Pancreas (tissue), 10 donors: ENCODE data around the gene LHPP. TPM values are rescaled to one million over a fixed set of nuclear protein-coding genes. Genes with fewer than 3 reads are reported as not detected.

Source experiments
- ATAC-seq, 4 donors: fragments of 200-7000 bp; cut with Tn5 transposase; one replicate each; pipeline versions ENCODE4 v1.8.0 to v1.9.1; 2020; ENCODE audit warnings: mild to moderate bottlenecking in 4 of 4, moderate library complexity in 4 of 4
- DNase-seq, 6 donors: peaks; one replicate each; pipeline ENCODE4 v3.0.0-alpha.2; 2020
- FAIRE-seq: peaks from 2 replicates; lab custom pipeline; 2012; peaks lifted over from hg19 to GRCh38; lab: Jason Lieb, UNC
- H3K27ac ChIP-seq, 4 donors: fragments of 200-600 bp; sonication (generic); 1 replicate in 3 of 4; 2 replicates in 1 of 4; pipeline versions ENCODE4 v1.5.0 to v1.8.0; 2020
- H3K27me3 ChIP-seq, 4 donors: fragments of 200-600 bp; one replicate each; pipeline ENCODE4 v1.8.0; 2021
- H3K36me3 ChIP-seq, 3 donors: fragments of 200-600 bp; sonication (generic) in 1 of 3; one replicate each; pipeline versions ENCODE4 v1.5.0 to v1.8.0; 2020 to 2021
- H3K4me1 ChIP-seq, 3 donors: fragments of 200-600 bp; one replicate each; pipeline ENCODE4 v1.8.0; 2021
- H3K4me3 ChIP-seq, 4 donors: fragments of 200-600 bp; sonication (generic) in 2 of 4; one replicate each; pipeline versions ENCODE4 v1.5.0 to v1.8.0; 2020 to 2021
- H3K9me3 ChIP-seq, 4 donors: fragments of 200-600 bp; one replicate each; pipeline ENCODE4 v1.8.0; 2021
- WGBS, 2 donors: extraction: QIAGEN DNeasy Blood & Tissue Kit; methylation state at CpG; one replicate each; pipeline ENCODE4 v1.1.7; 2013; 5-methylcytosine and 5-hydroxymethylcytosine counted together
- intact Hi-C, 3 donors: fragments of 100-400 bp; cut with DNase I; formaldehyde crosslinking; loops; one replicate each; pipeline versions ENCODE4 v1.11.1 to v1.14.2; 2022
- polyA plus RNA-seq, 2 donors: library from polyadenylated mRNA; stranded (reverse); fragments of 200-250 nt; gene quantifications; one replicate each; pipeline ENCODE4 v1.2.3, GENCODE V29; 2013
- total RNA-seq, 6 donors: library from RNA; stranded (reverse); fragmentation: NEBNext Ultra II Directional in 4 of 6; extraction: Animal tissue kit (Norgen Biotek cat#: 25700) in 4 of 6; gene quantifications; one replicate each; pipeline versions ENCODE4 v1.2.1 to v1.2.4, GENCODE V29; 2021 to 2023
- TF ChIP-seq, protein P1 (sequence below), 4 donors: fragments of 200-600 bp; sonication (generic) in 3 of 4; IDR thresholded peaks; one replicate each; pipeline versions ENCODE4 v1.5.0 to v1.8.0; 2021; ENCODE audit warnings: antibody characterized with exemption in 4 of 4
- donor health status: healthy with polysubstance abuse.
- donor health status: DM: no; HTN: no; CAD: no; lungs with moderate emphysema.
- donor health status: DM: no; HTN: no; CAD: no.
- donor health status: control.
- donor health status: control.
- donor health status: Bipolar disorder and iron deficiency.
- donor health status: DM: yes; HTN: yes; CAD: no.
- donor health status: DM: no; HTN: no; CAD: no.
- donor health status: DM: no; HTN: no; CAD: no.
- donor health status: DM: yes; HTN: yes; CAD: no.

Gene LHPP
- total and polyA plus RNA-seq, 8 donors, result 5.3 to 10.8 (median 7.8) TPM

DNA sequence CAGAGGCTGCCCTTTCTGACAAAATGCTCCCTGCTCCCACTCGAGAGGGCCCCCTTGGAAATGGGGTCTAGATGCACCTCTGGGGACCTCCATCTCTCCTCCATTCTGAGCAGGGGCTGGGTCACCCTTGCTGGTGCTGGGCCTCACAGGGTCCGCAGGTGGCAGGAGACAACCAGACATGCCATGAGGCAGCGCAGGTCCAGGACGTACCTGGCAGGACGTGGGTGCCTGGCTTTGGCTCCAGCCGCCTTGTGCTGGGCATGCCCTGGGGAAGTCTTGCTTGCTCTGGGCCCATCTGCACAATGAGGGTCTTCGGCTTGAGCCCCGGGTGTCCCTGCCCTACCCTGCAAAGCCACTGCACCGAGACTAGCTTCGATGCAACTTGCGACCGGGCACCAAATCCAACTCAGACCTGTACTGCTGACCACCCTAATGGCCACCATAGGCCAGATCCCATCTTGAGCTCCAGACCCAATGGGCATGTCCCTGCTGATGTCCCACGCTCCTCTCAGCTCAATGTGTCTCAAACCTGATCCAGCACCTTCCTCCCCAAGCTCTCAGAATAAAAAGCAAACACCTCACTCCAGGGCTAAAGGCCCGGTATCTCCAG, 175.6 kb downstream of the LHPP start:
- FAIRE-seq, result no peak
- H3K4me3 ChIP-seq, result no peak overlapping the region
- H3K4me1 ChIP-seq, result peaks cover 0 to 6% (median 0%) of the 10 kb centered on the region in 3 donors
- WGBS, 2 donors, result 96 to 97% methylated on average over 14 of the region's 14 CpGs
- ATAC-seq, result no peak
- intact Hi-C loops, result loop anchor here in 1 of 3 donors (5.0 kb wide), 1 partner anchor 95 kb away; no protein-coding TSS in a partner anchor
- TF ChIP-seq, protein P1, sequence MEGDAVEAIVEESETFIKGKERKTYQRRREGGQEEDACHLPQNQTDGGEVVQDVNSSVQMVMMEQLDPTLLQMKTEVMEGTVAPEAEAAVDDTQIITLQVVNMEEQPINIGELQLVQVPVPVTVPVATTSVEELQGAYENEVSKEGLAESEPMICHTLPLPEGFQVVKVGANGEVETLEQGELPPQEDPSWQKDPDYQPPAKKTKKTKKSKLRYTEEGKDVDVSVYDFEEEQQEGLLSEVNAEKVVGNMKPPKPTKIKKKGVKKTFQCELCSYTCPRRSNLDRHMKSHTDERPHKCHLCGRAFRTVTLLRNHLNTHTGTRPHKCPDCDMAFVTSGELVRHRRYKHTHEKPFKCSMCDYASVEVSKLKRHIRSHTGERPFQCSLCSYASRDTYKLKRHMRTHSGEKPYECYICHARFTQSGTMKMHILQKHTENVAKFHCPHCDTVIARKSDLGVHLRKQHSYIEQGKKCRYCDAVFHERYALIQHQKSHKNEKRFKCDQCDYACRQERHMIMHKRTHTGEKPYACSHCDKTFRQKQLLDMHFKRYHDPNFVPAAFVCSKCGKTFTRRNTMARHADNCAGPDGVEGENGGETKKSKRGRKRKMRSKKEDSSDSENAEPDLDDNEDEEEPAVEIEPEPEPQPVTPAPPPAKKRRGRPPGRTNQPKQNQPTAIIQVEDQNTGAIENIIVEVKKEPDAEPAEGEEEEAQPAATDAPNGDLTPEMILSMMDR (IDR thresholded peaks at IDR 0.05), result no peak
- H3K9me3 ChIP-seq, result no peaks in the 10 kb centered on the region
- H3K27ac ChIP-seq, result no peak overlapping the region
- H3K36me3 ChIP-seq, result no peaks in the 10 kb centered on the region
- no peaks in the 10 kb centered on the region for H3K27me3 ChIP-seq
- peak in 1 of 6 donors; percentile 64 for DNase-seq

DNA sequence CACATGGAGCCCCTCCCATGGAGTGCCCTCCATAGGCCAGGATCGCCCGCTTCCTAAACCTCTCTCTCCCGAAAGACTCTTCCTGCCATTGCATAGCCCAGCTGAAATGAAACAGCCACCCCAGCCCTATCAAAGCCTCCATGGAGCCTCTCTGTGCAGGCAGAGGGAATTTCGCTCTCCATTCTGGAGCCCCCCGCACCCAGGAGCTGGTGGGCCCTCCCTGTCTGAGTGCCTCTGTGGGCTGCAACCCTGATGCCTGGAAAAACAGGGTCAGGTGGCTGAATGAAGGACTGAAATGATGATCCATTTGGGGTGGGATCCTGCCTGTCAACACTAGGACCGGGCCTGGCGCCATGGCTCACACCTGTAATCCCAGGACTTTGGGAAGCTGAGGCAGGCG, 176.1 kb downstream of the LHPP start:
- Histone ChIP-seq H3K27me3 (no peaks in the 10 kb centered on the region), H3K4me1 (peaks cover 0 to under 1% (median 0%) of the 10 kb centered on the region in 3 donors), H3K27ac (no peak overlapping the region), H3K4me3 (no peak overlapping the region), H3K9me3 (no peaks in the 10 kb centered on the region), H3K36me3 (no peaks in the 10 kb centered on the region)
- ATAC-seq (no peak), FAIRE-seq (no peak), DNase-seq (peak in 1 of 6 donors; percentile 15)
- WGBS, 2 donors, result 98 to 99% methylated on average over 8 of the region's 8 CpGs
- TF ChIP-seq, protein P1 (IDR thresholded peaks at IDR 0.05), result no peak
- intact Hi-C loops, result loop anchor here in 1 of 3 donors (5.0 kb wide), 1 partner anchor 95 kb away; no protein-coding TSS in a partner anchor

DNA sequence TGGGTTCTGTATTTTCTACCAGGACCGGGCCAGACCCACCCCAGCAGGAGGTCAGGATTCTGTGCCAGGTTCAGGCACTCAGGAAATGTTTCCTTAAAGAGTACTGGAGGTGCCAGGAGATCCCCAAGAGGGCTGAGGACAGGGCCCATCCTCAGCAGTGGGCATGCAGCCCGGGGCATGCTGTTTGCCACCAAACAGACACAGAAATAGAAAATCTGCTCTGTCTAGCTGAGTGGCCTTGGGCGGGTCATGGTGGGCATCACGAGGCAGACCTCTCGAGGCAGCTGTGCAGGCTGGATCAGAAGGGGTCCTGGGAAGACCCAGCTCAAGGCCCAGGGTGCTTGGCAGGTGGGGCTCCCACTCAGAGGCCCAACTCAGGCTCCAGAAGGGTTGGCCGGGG, 177.6 kb downstream of the LHPP start:
- Histone ChIP-seq H3K36me3 (no peaks in the 10 kb centered on the region), H3K4me3 (no peak overlapping the region), H3K27ac (no peak overlapping the region), H3K27me3 (no peaks in the 10 kb centered on the region), H3K9me3 (no peaks in the 10 kb centered on the region), H3K4me1 (no peaks in the 10 kb centered on the region)
- intact Hi-C loops, result loop anchor here in 1 of 3 donors (5.0 kb wide), 1 partner anchor 93 kb away; no protein-coding TSS in a partner anchor
- 90 to 91% methylated on average over 6 of the region's 6 CpGs for WGBS, 2 donors
- no peak for ATAC-seq
- DNase-seq, result peak in 1 of 6 donors; percentile 39
- TF ChIP-seq, protein P1 (IDR thresholded peaks at IDR 0.05), result no peak
- FAIRE-seq, result no peak

DNA sequence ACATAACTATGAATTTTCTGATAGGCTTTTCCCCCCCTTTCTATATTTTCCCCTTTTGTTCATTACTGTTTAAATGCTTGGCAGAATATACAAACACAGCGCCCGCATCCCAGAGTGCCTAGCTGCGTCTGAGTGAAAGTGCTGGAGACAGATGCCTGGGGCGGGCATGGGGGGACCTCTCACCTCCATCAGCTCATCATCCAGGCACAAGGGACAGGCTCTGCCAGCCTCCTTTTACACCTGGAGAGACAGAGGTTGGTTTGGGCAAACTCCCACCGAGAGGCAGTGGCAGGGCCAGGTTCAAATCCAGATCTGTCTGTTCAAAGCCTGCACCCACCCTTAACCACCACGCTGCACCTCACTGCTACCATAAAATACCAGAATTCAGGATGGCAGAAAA, 178.0 kb downstream of the LHPP start:
- no peak for FAIRE-seq
- TF ChIP-seq, protein P1 (IDR thresholded peaks at IDR 0.05), result no peak
- no peaks in the 10 kb centered on the region for H3K4me1 ChIP-seq
- no peaks in the 10 kb centered on the region for H3K9me3 ChIP-seq
- 95 to 98% methylated on average over 6 of the region's 6 CpGs for WGBS, 2 donors
- H3K27ac ChIP-seq, result no peak overlapping the region
- peak in 1 of 6 donors; percentile 13 for DNase-seq
- no peak overlapping the region for H3K4me3 ChIP-seq
- no peak for ATAC-seq
- intact Hi-C loops, result loop anchor here in 1 of 3 donors (5.0 kb wide), 1 partner anchor 93 kb away; no protein-coding TSS in a partner anchor
- no peaks in the 10 kb centered on the region for H3K27me3 ChIP-seq
- no peaks in the 10 kb centered on the region for H3K36me3 ChIP-seq

DNA sequence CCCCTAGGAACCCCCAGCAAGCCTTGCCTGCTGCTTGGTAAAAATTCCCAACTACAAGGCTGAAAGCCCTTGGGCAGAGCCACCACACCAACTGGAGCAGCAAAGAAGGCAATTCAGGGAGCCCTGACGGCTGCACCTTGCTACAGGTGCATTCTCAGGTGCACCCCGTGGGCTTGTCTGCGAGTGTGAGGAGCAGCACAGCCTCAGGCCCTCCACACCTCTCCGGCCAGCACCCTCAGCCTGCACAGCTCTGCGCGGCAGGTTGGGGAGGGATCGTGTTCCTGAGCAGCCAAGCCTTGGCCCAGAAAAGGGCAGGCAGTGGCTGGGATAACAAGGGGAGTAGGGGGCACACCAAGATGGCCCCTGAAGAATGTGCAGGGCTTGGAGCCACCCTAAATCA, 178.4 kb downstream of the LHPP start:
- no peaks in the 10 kb centered on the region for H3K27me3 ChIP-seq
- ATAC-seq (no peak), FAIRE-seq (no peak), DNase-seq (peak in 1 of 6 donors; percentile 32)
- no peaks in the 10 kb centered on the region for H3K4me1 ChIP-seq
- no peak overlapping the region for H3K4me3 ChIP-seq
- intact Hi-C loops, result no loop called here
- no peaks in the 10 kb centered on the region for H3K9me3 ChIP-seq
- no peaks in the 10 kb centered on the region for H3K36me3 ChIP-seq
- TF ChIP-seq, protein P1 (IDR thresholded peaks at IDR 0.05), result no peak
- WGBS, 2 donors, result 86 to 88% methylated on average over 7 of the region's 7 CpGs
- no peak overlapping the region for H3K27ac ChIP-seq
